Right renal pelvis (tissue), 4 donors: ENCODE results near the gene LMO1. TPM values are rescaled to one million over a fixed set of nuclear protein-coding genes. Genes with fewer than 3 reads are reported as not detected.

ENCODE experiments used
- DNase-seq, 4 donors: peaks; one replicate each; pipeline ENCODE4 v3.0.0-alpha.2; 2013; ENCODE audit warnings: low read depth in 4 of 4, low spot score in 3 of 4, missing footprints in 1 of 4
- polyA plus RNA-seq, 4 donors: library from polyadenylated mRNA; unstranded; fragments of 120-200 nt; gene quantifications; one replicate each; pipeline ENCODE4 v1.2.1, GENCODE V29; 2013; ENCODE audit not compliant: insufficient read length in 4 of 4

LMO1 gene
- polyA plus RNA-seq, 4 donors: 0.19 to 0.78 (median 0.59) TPM

DNA sequence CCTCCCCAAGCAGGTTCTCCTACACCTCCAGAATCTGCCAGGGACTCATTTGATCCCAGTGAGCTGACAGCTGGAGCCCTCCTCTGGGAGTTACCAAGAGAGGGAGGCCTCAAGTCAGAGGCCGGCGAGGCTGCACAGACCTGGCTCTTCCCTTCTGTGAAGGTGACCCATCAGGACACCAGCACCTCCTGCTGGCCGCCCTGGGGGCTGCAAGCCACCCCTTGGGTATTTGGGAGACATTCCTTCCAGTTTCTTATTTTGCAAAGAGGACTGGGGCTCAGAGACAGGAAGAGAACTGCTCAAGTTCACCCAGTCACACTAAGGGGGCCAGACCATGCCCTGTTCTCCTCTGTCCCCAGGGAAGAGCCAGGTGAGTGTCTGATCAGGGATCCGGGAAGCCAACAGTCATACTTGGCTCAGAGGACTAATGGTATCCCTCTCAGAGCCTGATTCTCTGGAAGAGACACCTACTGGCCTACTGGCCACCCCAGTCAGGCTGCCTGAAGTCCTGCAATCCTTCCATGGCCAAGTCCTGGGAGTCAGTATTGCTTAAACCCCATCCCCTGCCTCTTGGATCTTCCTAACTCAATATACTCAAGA lies 54.4 kb downstream of the LMO1 start:
- no peak for DNase-seq

DNA sequence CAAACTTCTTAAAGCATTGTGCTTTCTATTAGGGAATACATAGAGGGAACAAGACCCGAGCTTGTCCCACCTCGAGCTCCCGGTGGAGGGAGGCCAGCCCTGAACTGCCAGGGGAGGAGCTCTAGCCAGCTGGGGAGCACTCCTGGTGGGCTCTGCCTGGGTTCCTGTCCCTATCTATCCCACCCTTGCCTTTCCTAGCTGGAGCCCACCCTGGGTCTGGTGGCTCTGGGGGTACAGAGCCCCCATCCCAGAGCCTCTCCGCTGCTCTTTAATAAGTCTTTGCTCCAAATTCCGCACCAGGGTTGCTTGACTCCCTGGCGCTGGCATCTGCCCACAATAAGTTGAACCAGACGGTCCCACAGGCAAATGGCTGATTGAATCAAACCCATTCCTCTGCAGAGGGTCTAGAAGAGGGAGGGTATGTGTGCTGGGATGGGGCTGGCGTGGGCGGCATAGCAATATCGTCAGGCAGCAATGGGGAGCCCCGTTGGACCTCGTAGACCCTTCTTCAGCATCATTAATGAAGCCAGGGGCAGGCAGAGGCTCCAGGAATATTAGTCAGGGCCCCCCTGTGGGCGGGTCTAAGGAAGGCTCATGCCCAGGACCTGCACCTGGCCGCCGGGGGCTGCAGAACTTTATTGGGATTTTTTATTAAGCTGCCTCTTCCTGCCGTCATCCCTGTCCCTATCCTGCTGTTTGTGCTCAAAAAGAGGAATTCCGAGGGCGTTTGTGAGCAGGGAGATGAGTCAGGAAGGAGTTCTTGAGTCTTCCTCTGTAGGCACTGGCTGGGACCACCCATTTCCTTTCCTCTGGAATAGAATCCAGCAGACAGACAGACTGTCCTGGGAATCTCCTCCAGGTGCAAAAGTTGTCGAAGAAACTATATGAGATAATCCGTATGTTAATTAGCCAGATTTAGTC lies 56.3 kb downstream of the LMO1 start:
- no peak for DNase-seq

DNA sequence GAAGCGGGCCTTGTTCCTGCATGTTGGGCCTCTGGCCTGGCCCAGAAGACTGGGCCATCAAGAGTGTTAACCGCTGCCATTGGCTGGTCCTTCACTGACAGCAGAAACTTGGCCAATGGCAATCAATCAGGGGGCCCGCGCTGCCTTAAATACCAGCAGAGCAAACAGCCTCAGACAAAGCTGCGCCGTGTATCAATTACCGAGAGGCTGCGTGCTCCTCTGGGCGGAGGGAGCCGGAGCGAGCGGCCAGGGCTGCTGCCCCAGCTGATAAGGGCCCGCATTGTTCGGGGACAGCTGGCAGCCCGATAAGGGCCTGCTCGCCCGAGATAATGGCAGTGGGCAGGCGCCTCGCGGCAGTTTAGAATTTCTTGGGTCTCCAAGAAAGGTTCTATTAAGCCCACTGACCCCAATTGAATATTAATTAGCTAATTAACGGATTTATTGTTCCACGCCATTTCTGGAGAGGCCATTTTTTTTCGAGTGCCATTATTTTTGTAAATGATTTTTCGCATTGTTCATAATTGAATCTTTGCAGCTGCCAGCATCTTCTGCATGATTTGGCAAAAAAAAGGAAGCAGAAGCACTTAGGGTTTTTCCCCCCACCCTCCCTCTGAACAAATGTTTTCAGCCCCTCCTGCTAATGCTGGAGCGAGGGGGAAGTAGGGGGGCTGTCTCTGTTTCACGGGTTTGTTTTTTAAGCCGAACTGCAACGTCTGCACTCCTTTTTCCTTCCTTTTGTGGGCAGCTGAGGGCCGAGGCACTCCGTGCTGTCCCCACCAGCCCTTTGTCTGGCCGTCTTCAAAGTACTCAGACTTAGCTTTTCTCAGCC lies 57.2 kb downstream of the LMO1 start:
- no peak for DNase-seq

DNA sequence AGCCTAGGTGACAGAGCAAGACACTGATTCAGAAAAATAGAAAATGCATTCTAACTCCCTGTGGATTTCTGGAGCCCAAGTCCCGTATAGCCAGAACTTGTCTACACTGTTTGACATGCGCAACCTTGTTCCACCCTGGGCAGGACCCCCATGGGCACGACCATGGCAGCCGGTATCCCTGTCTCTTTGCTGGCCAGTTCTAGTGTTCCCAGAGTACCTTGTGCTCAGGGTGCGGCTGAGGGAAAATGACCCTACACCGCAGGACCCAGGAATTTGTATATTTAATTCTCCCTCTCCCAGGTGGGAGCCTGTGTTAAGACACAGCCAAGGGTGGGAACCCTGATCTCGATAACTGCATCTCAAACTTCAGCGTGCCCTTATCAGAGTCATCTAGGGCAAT lies 58.1 kb downstream of the LMO1 start:
- DNase-seq: no peak

DNA sequence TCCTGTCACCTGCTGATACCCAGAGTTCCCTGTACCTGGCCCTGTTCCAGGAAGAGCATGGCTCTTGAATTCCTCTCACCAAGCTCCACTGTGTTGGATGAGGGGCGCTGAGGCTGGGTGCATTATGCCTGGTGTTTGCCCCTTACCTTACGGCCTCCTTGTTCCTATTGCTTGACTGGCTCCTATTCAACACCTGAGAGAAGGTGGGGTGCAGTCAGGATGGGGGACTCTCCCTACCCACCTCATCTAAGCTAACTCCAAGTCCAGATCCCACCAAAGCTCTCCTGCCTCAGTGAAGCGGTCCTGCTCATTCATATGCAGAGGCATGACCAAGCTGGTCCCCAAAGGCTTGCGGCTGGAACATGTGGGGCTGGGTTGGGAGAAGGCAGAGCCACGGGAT lies 59.1 kb downstream of the LMO1 start:
- no peak for DNase-seq

DNA sequence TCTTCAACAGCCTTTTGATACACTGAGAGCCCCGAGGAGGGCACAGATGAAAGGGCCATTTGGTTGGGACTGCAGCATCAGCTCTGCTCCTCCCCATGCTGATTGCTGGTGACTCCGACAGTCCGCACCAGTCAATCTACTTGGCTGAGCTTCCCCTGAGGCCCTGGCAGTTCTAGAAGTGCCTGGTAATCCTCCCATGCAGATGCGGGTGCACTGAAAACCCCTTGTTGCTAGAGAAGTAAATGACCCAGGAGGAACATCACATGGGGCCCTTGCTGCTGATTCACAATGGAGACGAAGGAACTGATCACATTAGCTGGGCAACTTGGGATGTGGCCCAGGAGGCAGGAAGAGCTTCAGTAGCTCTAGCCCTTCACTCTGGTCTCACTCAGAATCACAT lies 59.7 kb downstream of the LMO1 start:
- DNase-seq: no peak

DNA sequence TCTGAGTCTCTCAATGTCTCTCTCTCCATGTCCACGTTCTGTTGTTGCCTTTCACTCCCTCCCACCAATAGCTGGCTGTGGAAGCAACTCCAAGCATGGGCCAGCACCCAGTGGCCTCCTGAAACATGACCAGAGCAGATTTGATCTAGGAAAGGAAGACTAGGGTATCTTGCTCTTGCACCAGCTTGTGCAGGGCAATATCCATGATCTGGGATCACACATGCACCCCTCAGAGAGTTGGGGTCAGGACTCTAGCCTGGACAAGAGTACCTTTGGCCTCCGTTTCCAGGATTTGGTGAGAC lies 60.3 kb downstream of the LMO1 start:
- no peak for DNase-seq

DNA sequence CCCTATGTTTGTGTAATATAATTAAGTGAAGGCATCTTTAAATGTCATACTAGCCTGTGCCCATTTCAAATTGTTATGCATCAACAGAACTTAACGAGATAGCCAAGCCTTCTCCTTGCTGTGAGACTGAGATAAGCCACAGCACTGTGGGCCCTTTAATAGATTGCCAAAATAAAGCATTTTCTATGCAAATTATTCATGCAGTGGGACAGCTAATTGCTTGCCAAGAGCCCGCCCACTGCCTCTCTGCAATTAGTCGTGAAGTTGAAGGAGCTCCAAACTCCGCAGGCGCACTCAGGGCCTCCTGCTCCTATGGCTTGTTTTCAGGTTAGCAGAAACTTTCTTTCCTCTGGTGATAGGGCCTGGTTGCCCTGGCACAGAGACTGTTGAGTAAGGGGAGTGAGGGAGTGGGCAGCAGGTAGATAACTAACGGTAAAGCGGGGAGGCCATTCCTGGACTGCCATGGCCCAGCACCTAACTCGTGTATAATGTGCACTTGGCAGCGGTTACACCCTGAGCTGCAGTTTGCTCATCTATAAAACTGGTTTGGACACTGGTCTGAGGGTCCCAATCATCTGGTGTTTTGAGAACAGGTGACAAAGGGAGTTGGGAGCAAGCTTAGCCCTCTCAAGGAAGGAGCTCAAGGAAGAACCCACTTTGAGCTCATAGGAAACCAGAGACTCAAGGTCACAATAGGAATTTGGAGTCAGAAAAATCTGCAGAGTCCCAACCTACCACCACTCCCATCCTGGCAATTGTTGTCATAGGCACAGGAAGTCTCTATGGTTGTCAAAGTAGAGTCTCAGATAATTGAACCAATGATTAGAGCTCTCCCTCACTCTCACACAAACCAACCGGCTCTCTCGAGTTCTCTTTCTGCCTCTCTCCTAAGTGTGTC lies 60.9 kb downstream of the LMO1 start:
- DNase-seq: no peak

DNA sequence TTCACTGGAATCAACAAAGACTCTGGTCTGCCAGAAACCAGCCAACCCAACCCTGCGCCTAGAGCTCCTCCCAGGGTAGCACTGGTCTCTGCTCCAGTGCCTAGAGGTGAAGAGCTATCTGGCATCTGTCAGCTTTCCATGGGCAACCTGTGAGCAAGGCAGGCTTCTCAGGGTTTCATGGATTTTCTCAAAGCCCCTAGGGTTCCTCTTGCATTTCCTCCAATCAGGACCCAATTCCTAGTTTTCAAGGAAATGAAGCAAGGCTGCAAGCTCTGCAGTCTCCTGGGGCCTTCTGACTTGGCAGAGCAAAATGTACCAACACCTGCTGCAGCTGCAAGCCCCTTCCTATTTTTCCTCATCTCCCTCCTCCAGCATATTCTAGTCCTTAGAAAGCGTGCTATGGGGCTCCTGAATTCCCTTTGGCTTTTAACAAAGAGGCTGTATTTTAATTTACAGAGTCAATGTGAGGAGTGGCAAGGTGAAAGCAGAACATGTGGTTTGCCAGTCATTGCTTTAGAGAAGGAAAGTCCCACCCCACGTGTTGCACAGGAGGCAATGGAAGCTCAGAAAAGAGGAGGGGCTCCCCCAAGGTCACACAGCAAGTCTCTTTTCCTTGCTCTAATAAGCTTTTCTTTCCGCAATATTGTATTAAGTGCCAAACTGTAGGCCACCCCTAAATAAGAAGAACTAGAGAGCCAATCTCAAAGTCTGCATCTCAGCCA lies 61.9 kb downstream of the LMO1 start:
- no peak for DNase-seq

DNA sequence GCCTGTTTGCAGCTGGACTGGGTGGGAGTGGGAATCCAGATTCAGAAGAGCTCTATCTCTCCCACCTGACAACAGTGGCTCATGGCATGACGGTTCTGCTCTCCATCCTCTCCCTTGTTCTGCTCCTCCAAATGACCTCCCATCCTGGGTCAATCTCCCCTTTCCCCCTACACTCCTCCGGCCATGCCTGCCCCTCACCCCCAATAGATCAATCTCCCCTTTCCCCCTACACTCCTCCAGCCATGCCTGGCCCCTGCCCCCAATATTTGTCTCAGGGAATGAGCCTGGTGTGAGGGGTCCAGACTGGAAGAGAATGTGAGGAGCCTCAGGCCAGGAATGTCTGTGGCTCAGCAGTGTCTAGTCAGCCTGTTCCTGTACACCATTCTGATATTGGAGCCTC lies 64.0 kb downstream of the LMO1 start:
- no peak for DNase-seq

DNA sequence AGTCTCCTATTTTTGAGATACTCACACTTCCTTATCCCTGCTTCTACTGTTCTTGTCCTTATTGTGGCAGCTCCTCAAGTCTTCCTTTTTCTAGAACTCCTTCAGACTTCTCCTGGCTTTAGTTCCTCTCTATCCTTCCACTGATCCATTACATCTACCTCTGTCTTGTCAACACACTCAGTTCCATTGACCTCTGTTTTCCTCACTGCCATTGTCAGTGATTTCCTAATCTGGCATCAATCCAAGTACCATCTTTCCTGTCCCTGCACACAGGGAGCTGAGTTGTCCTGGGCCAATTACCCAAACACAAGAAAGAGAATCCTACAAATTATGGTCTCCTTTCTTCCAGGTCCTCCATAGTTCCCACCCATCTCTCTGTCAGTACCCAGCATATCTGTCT lies 66.9 kb downstream of the LMO1 start:
- no peak for DNase-seq

DNA sequence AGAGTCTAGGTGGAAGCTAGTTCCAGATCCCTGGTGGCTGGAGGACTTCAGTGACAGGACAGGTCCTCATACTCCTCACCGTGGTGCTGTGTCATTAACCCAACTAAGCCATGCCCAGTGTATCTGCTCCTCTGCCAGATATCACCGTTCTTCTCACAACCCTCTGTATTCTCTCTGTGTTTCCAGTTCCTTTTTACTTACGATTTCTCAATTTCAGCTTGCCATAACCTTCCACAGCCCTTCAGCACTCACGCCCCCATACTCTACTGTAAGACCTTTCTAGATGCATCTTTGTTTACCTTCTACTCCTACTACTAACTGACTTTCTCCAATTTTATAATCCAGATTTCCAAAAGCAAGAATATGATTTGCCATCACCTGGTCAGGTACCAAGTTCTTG lies 68.7 kb downstream of the LMO1 start:
- no peak for DNase-seq

DNA sequence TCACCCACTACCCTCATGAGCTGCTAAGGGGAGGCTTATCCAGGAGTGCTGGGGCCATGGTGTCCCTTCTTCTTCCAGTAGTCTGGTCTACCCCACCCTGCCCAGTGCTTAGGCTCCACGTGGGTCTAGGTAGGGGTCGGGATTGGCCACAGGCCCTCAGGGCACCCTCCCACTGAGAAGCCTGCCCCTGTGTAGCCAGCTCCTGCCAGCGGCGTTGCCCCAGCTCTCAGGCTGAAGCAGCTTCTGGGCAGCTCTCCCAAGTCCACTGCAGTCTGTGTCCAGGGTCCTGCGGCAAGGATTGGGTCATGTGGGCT lies 70.8 kb downstream of the LMO1 start:
- DNase-seq: no peak

DNA sequence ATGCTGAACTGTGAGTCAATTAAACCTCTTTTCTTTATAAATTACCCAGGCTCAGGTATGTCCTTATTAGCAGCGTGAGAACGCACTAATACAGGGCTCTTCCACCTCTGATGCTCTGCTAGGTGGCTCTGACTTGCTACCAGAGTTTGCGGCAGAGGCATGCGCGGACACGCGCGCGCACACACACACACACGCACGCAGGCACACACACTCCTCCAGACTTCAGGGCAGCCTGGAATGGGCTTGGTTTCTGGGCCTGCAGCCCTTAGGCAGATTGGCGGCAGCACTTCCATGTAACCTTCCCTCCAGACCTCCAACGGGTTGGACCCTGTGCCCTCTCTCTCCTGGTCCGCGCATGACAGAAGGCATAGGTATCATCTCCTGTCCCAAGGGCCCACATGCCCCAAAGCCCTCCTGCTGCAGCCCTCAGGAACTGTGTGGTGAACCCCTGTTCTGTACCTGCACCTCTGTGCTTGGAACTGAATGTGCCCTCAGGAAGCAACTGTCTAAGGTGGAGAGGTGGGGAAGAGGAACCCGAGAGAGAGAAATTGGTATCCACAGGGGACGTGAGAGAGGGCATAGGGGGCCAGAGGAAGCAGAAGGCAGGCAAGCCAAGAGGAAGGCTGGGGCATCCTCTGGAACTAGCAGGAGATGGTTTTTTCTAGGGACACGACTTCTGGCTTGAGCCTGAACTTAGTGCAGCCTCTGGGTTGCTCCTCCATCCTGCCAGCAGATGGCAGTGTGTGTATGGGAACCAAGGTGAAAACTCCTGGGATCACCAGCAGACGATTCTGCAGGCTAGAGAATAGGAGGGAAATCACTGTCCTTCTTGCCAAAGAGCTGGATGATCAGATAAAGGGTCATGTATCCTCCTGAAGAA lies 71.4 kb downstream of the LMO1 start:
- peak in 3 of 4 donors; percentile 38 to 53 (median 52) for DNase-seq

DNA sequence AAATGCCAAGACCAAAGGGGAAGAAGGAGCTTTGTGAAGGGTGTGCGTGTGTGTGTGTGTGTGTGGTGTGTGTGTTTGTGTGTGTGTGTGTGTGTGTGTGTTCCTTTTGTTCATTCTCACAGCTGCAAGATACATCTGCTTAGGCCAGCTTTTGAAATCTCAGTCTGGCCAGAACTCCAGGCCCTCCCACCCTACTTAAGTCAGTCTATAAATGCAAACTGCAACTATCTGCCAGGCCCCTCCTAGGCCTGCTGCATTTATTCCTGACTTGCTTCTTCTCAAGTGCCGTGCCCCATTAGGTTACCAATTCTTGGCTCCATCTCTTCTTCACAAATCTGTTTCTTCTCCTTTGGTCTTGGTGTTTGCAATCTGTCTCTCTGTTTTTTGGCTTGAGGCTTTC lies 73.2 kb downstream of the LMO1 start:
- no peak for DNase-seq

DNA sequence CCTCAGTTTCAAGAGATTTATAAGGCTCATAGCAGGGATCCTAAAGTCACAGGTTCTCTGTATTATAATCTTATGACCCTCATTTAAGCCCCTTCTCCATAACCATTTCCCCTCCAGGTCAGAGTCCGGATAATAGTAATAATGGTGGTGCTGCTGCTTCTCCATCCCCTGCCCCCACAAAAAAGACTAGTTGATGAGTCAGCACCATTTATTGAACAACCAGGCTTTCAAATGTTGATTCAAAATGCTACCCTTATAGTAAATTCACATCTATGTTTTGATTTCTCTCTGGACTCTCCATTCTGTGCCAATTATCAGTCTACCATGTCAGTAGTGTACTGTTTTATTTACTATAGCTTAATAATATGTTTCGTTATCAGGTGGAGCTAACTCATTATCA lies 77.2 kb downstream of the LMO1 start:
- no peak for DNase-seq

DNA sequence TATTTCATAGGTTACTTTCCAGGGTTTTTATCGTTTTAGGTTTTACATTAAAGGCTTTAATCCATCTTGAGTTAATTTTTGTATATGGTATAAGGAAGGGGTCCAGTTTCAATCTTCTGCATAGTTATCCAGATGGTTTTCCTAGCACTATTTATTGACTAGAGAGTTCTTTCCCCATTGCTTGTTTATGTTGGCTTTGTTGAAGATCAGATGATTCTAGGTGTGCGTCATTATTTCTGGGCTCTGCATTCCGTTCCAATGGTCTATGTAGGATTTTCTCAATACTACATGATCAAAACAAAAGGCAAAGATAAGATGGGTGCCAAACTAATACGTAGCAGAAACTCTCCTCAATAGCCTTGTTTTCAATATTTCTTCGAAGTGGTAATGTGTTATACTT lies 80.6 kb downstream of the LMO1 start:
- DNase-seq: no peak

DNA sequence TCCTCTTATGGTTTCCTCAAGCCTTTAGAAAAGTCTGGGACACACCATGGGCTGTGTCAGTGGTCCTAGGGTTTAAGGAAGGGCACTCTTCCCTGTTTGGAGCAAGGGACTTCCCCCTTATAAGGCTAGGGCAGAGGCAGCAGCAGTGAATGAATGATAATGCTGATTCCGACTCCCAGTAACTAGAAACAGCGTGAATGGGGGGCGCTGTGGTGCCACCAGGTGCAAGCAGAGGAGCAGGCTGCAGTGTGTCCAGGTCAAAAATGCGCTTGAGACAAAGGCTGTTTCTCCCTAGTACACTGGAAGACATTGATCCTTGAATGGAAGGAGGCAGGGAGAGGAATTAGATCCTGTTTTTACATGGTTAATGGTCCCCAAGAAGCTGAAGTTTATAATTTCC lies 83.2 kb downstream of the LMO1 start:
- DNase-seq: no peak

DNA sequence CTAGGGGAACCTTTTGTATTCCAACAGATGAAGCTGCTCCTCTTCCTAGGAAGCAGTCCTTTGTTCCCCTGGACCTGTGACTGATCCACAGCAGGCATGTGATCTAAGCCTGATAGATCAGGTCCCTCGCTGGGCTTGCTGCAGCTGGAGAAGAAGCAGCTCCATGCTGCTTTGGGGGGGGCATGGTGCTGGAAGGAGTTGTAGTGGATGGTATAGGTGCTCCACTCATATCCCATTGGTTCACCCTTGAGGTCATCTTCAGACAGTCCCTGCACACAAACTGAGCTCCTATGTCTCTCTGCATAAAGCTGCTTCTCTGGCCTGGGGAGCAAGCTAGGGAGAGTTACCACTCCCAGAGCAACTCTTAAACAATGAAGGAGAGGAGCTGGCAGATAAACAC lies 85.4 kb downstream of the LMO1 start:
- no peak for DNase-seq
